PC-9 (cell line): ENCODE measurements around the gene RXRA. TPM values are rescaled to one million over a fixed set of nuclear protein-coding genes. Genes with fewer than 3 reads are reported as not detected.

ENCODE experiments used
- BruUV-seq: library from RNA; stranded (reverse); fragments of 400-500 nt; replicated peaks from 2 replicates; lab custom pipeline; 2021; lab: Mats Ljungman, UMichigan
- CTCF ChIA-PET: fragments of 300-600 bp; sonication (Branson Sonifier 250); formaldehyde crosslinking; loops from one replicate; lab custom pipeline; 2022; ENCODE audit warnings: antibody characterized with exemption; lab: Charles Lee
- POLR2A ChIA-PET: fragments of 300-600 bp; sonication (Branson Sonifier 250); formaldehyde crosslinking; loops from one replicate; lab custom pipeline; 2022; ENCODE audit warnings: antibody characterized with exemption; ENCODE audit not compliant: unreplicated experiment; lab: Charles Lee
- DNase-seq, 2 experiments: peaks; one replicate each; pipeline versions ENCODE4 v3.0.0 to v3.0.0-alpha.2; 2015 to 2022; ENCODE audit warnings: mixed read lengths in 1 of 2
- H2AFZ ChIP-seq: fragments of 200-600 bp; sonication (generic); 2 replicates; pipeline ENCODE4 v1.8.1; 2017; ENCODE audit warnings: antibody characterized with exemption
- H3F3A ChIP-seq: fragments of 200-600 bp; sonication (generic); 2 replicates; pipeline ENCODE4 v1.8.1; 2017; ENCODE audit warnings: antibody characterized with exemption, mild to moderate bottlenecking, low read depth; ENCODE audit not compliant: insufficient read depth
- H3K27ac ChIP-seq: fragments of 200-600 bp; sonication (generic); 2 replicates; pipeline ENCODE4 v1.6.1; 2016; ENCODE audit warnings: mixed run types
- H3K27me3 ChIP-seq: fragments of 200-600 bp; sonication (generic); 2 replicates; pipeline ENCODE4 v1.6.1; 2016; ENCODE audit warnings: low read depth, mixed run types; ENCODE audit not compliant: insufficient read depth
- H3K36me3 ChIP-seq: fragments of 200-600 bp; sonication (generic); 2 replicates; pipeline ENCODE4 v1.6.1; 2016; ENCODE audit warnings: low read depth, mixed run types
- H3K4me1 ChIP-seq: fragments of 200-600 bp; sonication (generic); replicated peaks from 2 replicates; pipeline ENCODE4 v1.6.1; 2016; ENCODE audit warnings: mixed run types; ENCODE audit not compliant: insufficient read depth
- H3K4me2 ChIP-seq: fragments of 200-600 bp; sonication (generic); 2 replicates; pipeline ENCODE4 v1.6.1; 2017; ENCODE audit warnings: mixed run types
- H3K4me3 ChIP-seq: fragments of 200-600 bp; sonication (generic); 2 replicates; pipeline ENCODE4 v1.6.1; 2016; ENCODE audit warnings: mixed run types
- H3K79me2 ChIP-seq: fragments of 200-600 bp; sonication (generic); 2 replicates; pipeline ENCODE4 v1.6.1; 2017; ENCODE audit warnings: low read depth, mixed run types
- H3K9me2 ChIP-seq: fragments of 200-600 bp; sonication (generic); 2 replicates; pipeline ENCODE4 v1.8.1; 2017; ENCODE audit warnings: mild to moderate bottlenecking; ENCODE audit not compliant: insufficient read depth
- H3K9me3 ChIP-seq: fragments of 200-600 bp; sonication (generic); 2 replicates; pipeline ENCODE4 v1.8.1; 2016; ENCODE audit warnings: low read depth; ENCODE audit not compliant: insufficient read depth
- H4K20me1 ChIP-seq: fragments of 200-600 bp; sonication (generic); 2 replicates; pipeline ENCODE4 v1.8.1; 2017; ENCODE audit not compliant: insufficient read depth
- CTCF ChIP-seq: fragments of 200-600 bp; sonication (generic); conservative IDR thresholded peaks from 2 replicates; pipeline ENCODE4 v1.6.1; 2017; ENCODE audit warnings: mixed run types, antibody characterized with exemption, mild to moderate bottlenecking, moderate library complexity
- EZH2 ChIP-seq: fragments of 200-600 bp; sonication (generic); IDR thresholded peaks from 2 replicates; pipeline ENCODE4 v1.8.0; 2017; ENCODE audit warnings: antibody characterized with exemption, low read depth
- intact Hi-C: fragments of 100-400 bp; cut with micrococcal nuclease; formaldehyde crosslinking; loops from one replicate; pipeline ENCODE4 v1.10.0; 2022; ENCODE audit not compliant: unreplicated experiment
- total RNA-seq: library from RNA; stranded (reverse); gene quantifications from 2 replicates; pipeline ENCODE4 v1.2.3, GENCODE V29; 2021

The RXRA gene
- total RNA-seq, 1 experiment from 2014 or later = 146 TPM

DNA sequence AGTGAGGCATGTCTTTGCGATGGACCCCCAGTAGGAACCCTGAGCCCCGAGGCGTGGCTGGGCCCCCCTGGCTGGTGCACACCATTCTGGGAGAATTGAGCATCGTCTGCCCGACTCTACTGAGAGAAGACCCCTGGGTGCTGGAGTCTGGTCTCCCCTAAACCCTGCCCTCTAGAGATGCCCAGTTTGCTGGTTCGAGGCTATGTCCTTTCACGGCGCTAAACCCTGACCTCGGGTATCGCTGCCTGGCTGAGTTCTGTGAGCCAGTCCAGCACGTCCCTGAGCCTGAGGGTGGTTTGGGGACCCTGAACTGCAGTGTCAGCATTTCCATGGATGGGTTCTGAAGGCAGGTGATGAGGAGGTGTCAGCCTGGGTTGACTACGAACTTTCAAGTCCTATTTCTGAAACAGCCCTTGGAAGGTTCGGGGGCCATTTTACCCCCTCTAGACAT, 128.8 kb downstream of the RXRA start:
- H3F3A ChIP-seq = no peaks in the 10 kb centered on the region
- no peak overlapping the region for H2AFZ ChIP-seq
- H3K27ac ChIP-seq = no peak overlapping the region
- H3K79me2 ChIP-seq = no peaks in the 10 kb centered on the region
- no TSS peak for BruUV-seq
- no peaks in the 10 kb centered on the region for H3K4me1 ChIP-seq
- ChIA-PET CTCF (no interaction called here), POLR2A (no interaction called here)
- no peak overlapping the region for H3K4me3 ChIP-seq
- H3K4me2 ChIP-seq = no peak overlapping the region
- no peaks in the 10 kb centered on the region for H3K9me2 ChIP-seq
- no peak for TF ChIP-seq EZH2
- no peak for TF ChIP-seq CTCF
- DNase-seq = no peak
- intact Hi-C loops = no loop called here
- no peaks in the 10 kb centered on the region for H3K36me3 ChIP-seq
- no peaks in the 10 kb centered on the region for H4K20me1 ChIP-seq
- H3K9me3 ChIP-seq = no peaks in the 10 kb centered on the region
- H3K27me3 ChIP-seq = 0 out of 2 replicates have a peak, but pooled peaks cover under 1% of the 10 kb centered on the region

DNA sequence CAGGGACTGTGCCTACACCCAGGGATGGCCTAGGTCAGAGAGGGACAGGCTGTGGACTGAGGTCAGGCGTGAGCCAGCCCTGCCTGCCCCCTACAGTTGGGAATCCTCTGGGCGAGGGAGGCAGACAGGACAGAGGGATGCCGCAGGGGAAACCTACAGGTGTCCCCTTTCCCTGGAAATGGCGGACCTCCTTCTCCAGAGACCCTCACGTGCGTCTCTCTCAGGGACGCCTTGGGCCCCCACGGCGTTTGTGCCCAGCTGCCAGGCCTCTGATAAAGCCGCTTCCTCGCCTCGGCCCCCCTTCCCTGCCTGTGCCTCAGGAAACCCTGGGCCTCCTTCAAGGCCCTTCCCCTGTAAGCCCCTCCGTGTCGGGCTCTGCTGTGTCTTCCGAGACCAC, 129.3 kb downstream of the RXRA start:
- Histone ChIP-seq H3K4me2 (no peak overlapping the region), H3K4me3 (no peak overlapping the region), H3K27ac (no peak overlapping the region), H3K9me3 (no peaks in the 10 kb centered on the region), H3K4me1 (no peaks in the 10 kb centered on the region), H2AFZ (no peak overlapping the region), H3K27me3 (0 out of 2 replicates have a peak, but pooled peaks cover 5% of the 10 kb centered on the region), H3K36me3 (no peaks in the 10 kb centered on the region), H3K79me2 (no peaks in the 10 kb centered on the region), H3K9me2 (no peaks in the 10 kb centered on the region), H4K20me1 (no peaks in the 10 kb centered on the region), H3F3A (no peaks in the 10 kb centered on the region)
- TF ChIP-seq CTCF (no peak), EZH2 (no peak)
- CTCF ChIA-PET = no interaction called here
- no peak for DNase-seq
- intact Hi-C loops = no loop called here
- POLR2A ChIA-PET = no interaction called here
- BruUV-seq = no TSS peak

DNA sequence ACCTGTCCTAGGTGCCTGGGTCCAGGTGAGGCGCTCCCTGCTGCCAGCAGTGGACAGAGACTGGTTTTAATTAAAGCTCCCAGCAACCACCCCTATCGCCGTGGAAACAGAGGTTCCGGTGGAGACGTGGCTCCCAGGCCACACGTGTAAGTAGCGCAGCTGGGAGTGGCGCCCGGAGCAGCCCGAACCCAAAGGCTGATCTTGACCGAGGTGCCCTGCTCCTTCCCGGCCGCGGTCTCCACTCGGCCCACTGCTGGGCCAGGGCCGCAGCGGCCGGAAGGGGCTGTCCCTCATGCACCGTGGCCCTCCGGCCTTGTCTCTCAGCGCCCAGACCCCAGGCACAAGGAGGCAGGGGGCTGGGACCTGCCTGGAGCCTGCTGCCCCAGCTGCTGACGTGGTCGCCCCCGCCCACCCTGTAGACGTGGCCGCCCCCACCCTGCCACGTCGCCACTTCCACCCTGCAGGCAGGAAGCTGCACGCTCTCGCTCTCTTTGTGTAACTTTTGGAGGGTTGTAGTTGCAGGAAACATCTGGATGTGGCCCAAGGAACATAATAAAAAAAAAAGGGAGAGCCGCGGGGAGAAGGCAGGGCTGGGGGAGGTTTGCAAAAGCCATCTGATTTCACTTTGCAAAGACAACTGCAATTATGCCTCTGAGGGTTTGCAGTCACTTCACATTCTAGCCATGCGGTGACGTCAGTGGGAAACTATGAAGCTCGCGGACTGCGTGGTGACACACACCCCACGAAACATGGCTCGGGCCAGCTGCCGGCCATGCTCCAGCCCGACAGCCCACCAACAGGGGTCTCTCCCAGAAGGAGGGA, 129.9 kb downstream of the RXRA start:
- Histone ChIP-seq H4K20me1 (no peaks in the 10 kb centered on the region), H2AFZ (no peak overlapping the region), H3K9me2 (no peaks in the 10 kb centered on the region), H3K27me3 (0 out of 2 replicates have a peak, but pooled peaks cover 5% of the 10 kb centered on the region), H3K4me2 (no peak overlapping the region), H3K27ac (no peak overlapping the region), H3K36me3 (no peaks in the 10 kb centered on the region), H3K79me2 (no peaks in the 10 kb centered on the region), H3K9me3 (no peaks in the 10 kb centered on the region), H3K4me3 (no peak overlapping the region), H3F3A (no peaks in the 10 kb centered on the region), H3K4me1 (no peaks in the 10 kb centered on the region)
- DNase-seq = peak; percentile 51 to 79
- ChIA-PET POLR2A (interaction anchor here (0.6 kb wide), 1 partner anchor 128 kb away, joined by 3 read pairs; no protein-coding TSS in a partner anchor), CTCF (interaction anchor here (0.6 kb wide), 1 partner anchor 1038 kb away, joined by 5 read pairs; no protein-coding TSS in a partner anchor)
- TF ChIP-seq CTCF = no peak
- no TSS peak for BruUV-seq
- intact Hi-C loops = loop anchor here (1.0 kb wide), 1 partner anchor 169 kb away; no protein-coding TSS in a partner anchor
